Fibroblast of lung (primary cell): ENCODE results near the gene ACTL6B.

Experiments
- EZH2 ChIP-seq: IDR thresholded peaks from 2 replicates; pipeline ENCODE4 v1.5.1; 2012; ENCODE audit warnings: low read length, control low read depth, mild to moderate bottlenecking; ENCODE audit errors: missing control alignments
- TF ChIP-seq, protein P1 (sequence below), 2 donors: IDR thresholded peaks in 1 of 2; conservative IDR thresholded peaks in 1 of 2; 1 replicate in 1 of 2; 2 replicates in 1 of 2; pipeline ENCODE4 v1.5.1; 2011 to 2012; ENCODE audit warnings: low read length in 2 of 2, control low read depth in 1 of 2, inconsistent platforms in 1 of 2, low read depth in 1 of 2, mild to moderate bottlenecking in 1 of 2

- TF ChIP-seq, protein P1, sequence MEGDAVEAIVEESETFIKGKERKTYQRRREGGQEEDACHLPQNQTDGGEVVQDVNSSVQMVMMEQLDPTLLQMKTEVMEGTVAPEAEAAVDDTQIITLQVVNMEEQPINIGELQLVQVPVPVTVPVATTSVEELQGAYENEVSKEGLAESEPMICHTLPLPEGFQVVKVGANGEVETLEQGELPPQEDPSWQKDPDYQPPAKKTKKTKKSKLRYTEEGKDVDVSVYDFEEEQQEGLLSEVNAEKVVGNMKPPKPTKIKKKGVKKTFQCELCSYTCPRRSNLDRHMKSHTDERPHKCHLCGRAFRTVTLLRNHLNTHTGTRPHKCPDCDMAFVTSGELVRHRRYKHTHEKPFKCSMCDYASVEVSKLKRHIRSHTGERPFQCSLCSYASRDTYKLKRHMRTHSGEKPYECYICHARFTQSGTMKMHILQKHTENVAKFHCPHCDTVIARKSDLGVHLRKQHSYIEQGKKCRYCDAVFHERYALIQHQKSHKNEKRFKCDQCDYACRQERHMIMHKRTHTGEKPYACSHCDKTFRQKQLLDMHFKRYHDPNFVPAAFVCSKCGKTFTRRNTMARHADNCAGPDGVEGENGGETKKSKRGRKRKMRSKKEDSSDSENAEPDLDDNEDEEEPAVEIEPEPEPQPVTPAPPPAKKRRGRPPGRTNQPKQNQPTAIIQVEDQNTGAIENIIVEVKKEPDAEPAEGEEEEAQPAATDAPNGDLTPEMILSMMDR (conservative IDR thresholded peaks at IDR 0.05 in 1 of 2, IDR thresholded peaks at IDR 0.05 in 1 of 2; ENCODE audit: low read depth in 1 of 2, low read length in 2 of 2) = no peak
- no peak for TF ChIP-seq EZH2
Observed at GRCh38 chr7:100639995-100640516, 16.2 kb downstream of the ACTL6B start.
